Endothelial cell of hepatic sinusoid (primary cell): ENCODE data around the gene PKN1.
"Not testable (repeated sequence)": the region's sequence is repeated elsewhere in the genome, so short reads cannot be mapped to it uniquely, and the experiment has no call there.

Experiments used
- in situ Hi-C: cut with HindIII; loops from 2 replicates; pipeline ENCODE4 v1.10.0; 2017; ENCODE audit warnings: low sequenced_read_pairs

PKN1 gene

DNA sequence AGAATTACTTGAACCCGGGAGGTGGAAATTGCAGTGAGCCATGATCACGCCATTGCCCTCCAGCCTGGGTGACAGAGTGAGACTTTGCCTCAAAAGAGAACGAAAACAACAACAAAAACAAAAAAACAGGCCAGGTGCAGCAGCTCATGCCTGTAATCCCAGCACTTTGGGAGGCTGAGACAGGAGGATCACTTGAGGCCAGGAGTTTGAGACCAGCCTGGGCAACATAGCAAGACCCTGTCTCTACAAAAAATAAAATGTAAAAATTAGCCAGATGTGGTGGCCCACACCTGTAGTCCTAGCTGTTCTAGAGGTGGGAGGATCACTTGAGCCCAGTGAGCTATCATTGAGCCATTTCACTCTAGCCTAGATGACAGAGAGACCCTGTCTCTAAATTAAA lies 19.2 kb downstream of the PKN1 start:
- in situ Hi-C loops, result not testable (repeated sequence)

GRCh38 chr19:14459703-14460102 lies 26.6 kb downstream of the PKN1 start:
- in situ Hi-C loops, result no loop called here

GRCh38 chr19:14460935-14461334 lies 27.8 kb downstream of the PKN1 start:
- in situ Hi-C loops, result no loop called here

DNA sequence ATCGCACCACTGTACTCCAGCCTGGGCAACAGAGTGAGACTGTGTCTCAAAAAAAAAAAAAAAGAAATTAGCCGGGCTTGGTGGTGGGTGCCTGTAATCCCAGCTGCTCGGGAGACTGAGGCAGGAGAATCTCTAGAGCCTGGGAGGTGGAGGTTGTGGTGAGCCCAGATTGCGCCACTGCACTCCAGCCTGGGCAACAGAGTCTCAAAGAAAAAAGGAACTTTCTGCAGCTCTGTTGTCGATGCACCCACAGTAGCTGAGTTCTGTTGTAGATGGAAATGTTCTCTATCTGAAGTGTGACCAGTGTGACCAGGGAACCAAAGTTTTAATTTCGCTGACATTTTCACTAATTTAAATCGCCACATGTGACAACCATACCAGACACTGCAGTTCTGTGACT lies 29.3 kb downstream of the PKN1 start:
- in situ Hi-C loops, result not testable (repeated sequence)

DNA sequence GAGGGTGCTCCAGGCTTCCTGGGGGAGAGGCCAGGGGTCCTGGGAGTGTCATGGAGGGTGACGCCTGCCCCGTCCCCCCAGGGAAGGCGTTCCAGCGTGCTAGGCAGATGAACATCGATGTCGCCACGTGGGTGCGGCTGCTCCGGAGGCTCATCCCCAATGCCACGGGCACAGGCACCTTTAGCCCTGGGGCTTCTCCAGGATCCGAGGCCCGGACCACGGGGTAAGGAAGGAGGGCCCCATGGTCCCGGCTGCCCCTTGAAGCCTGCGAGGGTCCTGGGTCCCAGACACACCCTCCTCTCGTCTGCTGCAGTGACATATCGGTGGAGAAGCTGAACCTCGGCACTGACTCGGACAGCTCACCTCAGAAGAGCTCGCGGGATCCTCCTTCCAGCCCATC lies 30.6 kb downstream of the PKN1 start:
- in situ Hi-C loops, result no loop called here

DNA sequence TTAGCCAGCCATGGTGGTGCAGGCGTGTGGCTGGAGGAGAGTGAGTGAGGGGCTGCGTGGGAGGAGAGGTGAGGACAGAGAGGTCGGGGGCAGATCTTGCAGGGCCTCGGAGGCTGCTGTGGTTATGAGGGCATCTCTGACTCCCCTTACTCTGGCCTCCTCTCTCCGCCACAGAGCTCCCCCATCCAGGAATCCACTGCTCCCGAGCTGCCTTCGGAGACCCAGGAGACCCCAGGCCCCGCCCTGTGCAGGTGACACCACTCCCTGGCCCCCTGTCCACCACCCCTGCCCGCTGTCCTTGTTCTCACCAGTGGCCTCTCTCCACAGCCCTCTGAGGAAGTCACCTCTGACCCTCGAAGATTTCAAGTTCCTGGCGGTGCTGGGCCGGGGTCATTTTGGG lies 34.3 kb downstream of the PKN1 start:
- in situ Hi-C loops, result no loop called here

- in situ Hi-C loops, result no loop called here
Observed at GRCh38 chr19:14467816-14468215, 34.7 kb downstream of the PKN1 start.

- in situ Hi-C loops, result no loop called here
Observed at GRCh38 chr19:14470031-14470876, 37.1 kb downstream of the PKN1 start.

GRCh38 chr19:14471436-14472187 lies 38.5 kb downstream of the PKN1 start:
- in situ Hi-C loops, result no loop called here

DNA sequence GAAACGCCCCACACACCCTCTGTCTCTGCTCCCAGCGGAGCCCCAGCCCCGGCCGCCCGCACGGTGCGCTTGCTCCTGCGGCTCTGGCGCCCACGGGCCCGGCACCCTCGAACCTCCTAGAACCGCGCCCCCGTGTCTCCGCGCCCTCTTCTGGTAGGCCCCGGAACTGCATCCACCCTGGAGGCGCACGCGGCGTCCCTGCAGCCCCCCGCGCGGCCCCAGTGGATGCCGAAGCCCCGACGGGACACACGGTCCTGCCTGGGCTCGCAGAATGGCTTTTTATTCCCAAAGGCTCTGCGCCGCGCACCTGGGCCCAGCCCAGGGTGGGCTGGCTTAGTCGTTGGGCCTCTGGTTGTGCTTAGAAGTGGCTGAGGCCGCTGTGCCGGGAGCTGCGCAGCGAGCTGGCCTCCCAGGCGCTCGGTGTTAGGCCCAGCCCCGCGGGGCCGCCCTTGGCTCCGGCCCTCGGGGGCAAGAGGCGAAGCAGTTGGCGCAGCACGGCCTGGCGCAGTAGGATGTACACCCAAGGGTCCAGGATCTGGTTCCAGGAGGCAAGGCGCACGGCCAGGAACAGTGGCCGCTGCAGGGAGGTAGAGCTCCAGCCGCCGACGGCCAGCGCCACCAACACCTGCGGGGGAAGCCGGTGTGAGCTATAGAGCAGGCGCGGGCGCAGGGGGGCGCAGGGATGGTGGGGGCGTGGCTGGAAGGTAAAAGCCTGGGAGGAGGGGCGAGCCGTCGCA lies 39.3 kb downstream of the PKN1 start:
- in situ Hi-C loops, result no loop called here

DNA sequence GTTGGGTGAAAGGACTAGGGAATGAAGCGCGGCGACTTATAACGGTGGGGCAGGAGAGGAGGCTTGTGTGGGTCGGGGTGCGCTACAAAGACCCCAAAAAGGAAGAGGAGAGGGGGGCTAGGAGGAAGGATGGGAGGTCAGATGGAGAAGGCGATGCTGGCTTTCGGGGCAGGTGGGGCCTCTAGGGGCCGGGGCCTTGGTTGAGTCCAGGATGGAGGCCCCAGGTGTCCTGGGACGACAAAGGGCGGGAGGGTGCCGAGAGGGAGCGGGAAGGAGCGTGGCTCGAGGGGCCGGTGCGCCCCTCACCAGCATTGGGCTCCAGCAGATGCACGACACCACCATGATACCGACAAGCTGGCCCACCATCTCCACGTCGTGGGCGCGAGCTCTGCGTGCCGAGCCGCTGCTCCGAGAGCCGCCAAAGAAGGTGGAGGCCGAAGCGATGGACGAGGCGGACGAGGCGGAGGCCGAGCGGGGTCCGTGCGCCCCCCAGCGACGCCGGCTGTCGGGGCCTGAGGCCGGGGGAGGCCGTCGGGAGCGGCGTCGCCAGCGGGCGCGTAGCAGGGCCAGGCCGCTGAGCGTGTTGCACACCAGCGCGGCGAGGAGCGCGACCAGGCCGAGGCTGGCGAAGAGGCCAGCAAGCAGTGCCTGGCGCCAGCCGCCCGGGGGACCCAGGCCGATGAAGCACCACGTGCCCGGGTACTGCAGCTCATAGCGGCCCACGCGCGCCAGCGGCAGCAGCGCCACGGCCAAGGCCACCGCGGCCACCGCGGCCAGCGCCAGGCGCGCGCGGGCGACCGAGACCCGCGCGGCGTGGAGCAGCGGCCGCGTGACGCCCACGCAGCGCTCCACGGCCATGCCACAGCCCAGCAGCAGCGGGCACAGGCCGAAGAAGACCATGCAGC lies 40.2 kb downstream of the PKN1 start:
- in situ Hi-C loops, result no loop called here

DNA sequence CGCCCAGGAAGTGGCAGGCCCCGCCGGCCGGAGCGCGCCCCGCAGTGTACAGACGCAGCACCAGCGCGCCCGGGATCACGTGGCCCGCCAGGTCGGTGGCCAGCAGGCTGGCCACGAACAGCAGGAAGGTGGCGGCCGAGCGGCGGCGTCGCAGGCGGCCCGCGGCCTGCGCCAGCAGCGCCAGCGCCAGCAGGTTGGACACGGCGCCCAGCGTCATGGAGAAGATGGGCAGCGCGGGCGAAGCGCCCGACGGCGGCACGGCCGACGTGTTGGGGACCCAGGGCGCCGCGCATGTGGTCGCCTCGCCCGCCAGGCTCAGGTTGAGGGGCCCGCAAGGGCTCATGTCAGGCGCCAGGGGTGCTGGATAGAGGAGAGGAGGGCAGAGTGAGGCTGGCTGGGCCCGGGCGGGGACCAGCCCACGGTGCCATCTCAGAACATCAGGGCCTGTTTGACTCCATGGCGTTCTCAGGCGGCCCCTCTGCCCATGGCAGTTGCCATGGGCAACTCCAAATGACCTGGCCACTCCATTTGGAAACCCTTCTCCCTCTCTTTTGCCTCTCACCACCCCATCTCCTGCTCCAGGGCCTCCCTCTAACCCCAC lies 41.0 kb downstream of the PKN1 start:
- in situ Hi-C loops, result no loop called here

DNA sequence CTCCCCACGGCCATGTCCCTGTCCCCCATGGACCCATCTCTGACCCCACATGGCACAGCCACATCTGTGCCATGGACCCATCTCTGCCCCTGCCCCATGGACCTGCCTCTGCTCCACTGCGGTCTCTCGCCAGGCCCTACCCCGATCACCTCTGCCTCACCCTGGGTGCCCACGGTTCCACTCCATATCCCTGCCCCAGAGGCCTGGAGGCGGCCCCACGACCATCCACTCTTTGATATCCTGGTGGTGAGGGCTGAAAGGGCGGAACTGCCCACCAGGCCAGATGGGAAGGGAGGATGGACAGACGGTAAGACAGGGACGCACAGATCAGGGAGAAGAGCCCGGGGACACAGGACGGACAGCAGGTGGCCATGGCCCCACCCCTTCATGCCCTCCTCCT lies 41.7 kb downstream of the PKN1 start:
- in situ Hi-C loops, result loop anchor here (5.0 kb wide), 1 partner anchor 63 kb away; no protein-coding TSS in a partner anchor

GRCh38 chr19:14475251-14476073 lies 42.4 kb downstream of the PKN1 start, which contains the start of gene PTGER1:
PTGER1 (minus strand) TSS chr19:14475354; CDS start chr19:14474320, 1,034 bp downstream.
- in situ Hi-C loops, result loop anchor here (5.0 kb wide), 1 partner anchor 63 kb away; no protein-coding TSS in a partner anchor

- in situ Hi-C loops, result loop anchor here (5.0 kb wide), 1 partner anchor 64 kb away; no protein-coding TSS in a partner anchor
Observed at GRCh38 chr19:14476327-14476672, 43.2 kb downstream of the PKN1 start.

- in situ Hi-C loops, result loop anchor here (5.0 kb wide), 1 partner anchor 65 kb away; no protein-coding TSS in a partner anchor
Observed at GRCh38 chr19:14476673-14477401, 43.7 kb downstream of the PKN1 start.

GRCh38 chr19:14477418-14478112 lies 44.5 kb downstream of the PKN1 start:
- in situ Hi-C loops, result loop anchor here (5.0 kb wide), 1 partner anchor 65 kb away; no protein-coding TSS in a partner anchor
